Measurements from ENCODE around the gene GDPD2.

GRCh38 chrX:70482300-70482699 is 59.2 kb downstream of the GDPD2 start:
- TF ChIP-seq, protein P1, sequence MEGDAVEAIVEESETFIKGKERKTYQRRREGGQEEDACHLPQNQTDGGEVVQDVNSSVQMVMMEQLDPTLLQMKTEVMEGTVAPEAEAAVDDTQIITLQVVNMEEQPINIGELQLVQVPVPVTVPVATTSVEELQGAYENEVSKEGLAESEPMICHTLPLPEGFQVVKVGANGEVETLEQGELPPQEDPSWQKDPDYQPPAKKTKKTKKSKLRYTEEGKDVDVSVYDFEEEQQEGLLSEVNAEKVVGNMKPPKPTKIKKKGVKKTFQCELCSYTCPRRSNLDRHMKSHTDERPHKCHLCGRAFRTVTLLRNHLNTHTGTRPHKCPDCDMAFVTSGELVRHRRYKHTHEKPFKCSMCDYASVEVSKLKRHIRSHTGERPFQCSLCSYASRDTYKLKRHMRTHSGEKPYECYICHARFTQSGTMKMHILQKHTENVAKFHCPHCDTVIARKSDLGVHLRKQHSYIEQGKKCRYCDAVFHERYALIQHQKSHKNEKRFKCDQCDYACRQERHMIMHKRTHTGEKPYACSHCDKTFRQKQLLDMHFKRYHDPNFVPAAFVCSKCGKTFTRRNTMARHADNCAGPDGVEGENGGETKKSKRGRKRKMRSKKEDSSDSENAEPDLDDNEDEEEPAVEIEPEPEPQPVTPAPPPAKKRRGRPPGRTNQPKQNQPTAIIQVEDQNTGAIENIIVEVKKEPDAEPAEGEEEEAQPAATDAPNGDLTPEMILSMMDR (tag by site-specific recombination; IDR thresholded peaks at IDR 0.05) = no peak
- TF ChIP-seq ZNF324 (tag by site-specific recombination; IDR thresholded peaks at IDR 0.05) = no peak
